Measurements from ENCODE around the gene UBR3.

The UBR3 gene

GRCh38 chr2:170009209-170009608 lies 182.0 kb downstream of the UBR3 start:
- DNase-seq = no peak

- no peak for DNase-seq
These were observed 185.5 kb downstream of the UBR3 start for GRCh38 chr2:170012773-170013172.

- no peak for DNase-seq
These were observed 186.7 kb downstream of the UBR3 start for GRCh38 chr2:170013802-170014551.

- DNase-seq = no peak
These were observed 187.5 kb downstream of the UBR3 start for GRCh38 chr2:170014769-170015168.

GRCh38 chr2:170017860-170018532 lies 190.7 kb downstream of the UBR3 start:
- no peak for DNase-seq

GRCh38 chr2:170019060-170019805 lies 192.0 kb downstream of the UBR3 start:
- no peak for DNase-seq

- no peak for DNase-seq
These were observed 193.5 kb downstream of the UBR3 start for GRCh38 chr2:170020777-170021176.

- no peak for DNase-seq
These were observed 195.4 kb downstream of the UBR3 start for GRCh38 chr2:170022692-170023091.

GRCh38 chr2:170024721-170025120 lies 197.5 kb downstream of the UBR3 start:
- no peak for DNase-seq

GRCh38 chr2:170025223-170025622 lies 198.0 kb downstream of the UBR3 start:
- DNase-seq = no peak

GRCh38 chr2:170026361-170026760 lies 199.1 kb downstream of the UBR3 start:
- DNase-seq = no peak

- no peak for DNase-seq
These were observed 202.3 kb downstream of the UBR3 start for GRCh38 chr2:170029551-170029950.

- DNase-seq = no peak
These were observed 202.8 kb downstream of the UBR3 start for GRCh38 chr2:170030040-170030439.

GRCh38 chr2:170031288-170031687 lies 204.0 kb downstream of the UBR3 start:
- DNase-seq = no peak

GRCh38 chr2:170034596-170034995 lies 207.3 kb downstream of the UBR3 start:
- no peak for DNase-seq

GRCh38 chr2:170038734-170039133 lies 211.5 kb downstream of the UBR3 start:
- no peak for DNase-seq

- DNase-seq = no peak
These were observed 212.3 kb downstream of the UBR3 start for GRCh38 chr2:170039401-170040172.

- DNase-seq = no peak
These were observed 217.7 kb downstream of the UBR3 start for GRCh38 chr2:170044751-170045478.

- no peak for DNase-seq
These were observed 220.2 kb downstream of the UBR3 start for GRCh38 chr2:170047331-170048065.

- DNase-seq = no peak
These were observed 224.9 kb downstream of the UBR3 start for GRCh38 chr2:170052151-170052550.

- no peak for DNase-seq
These were observed 227.7 kb downstream of the UBR3 start for GRCh38 chr2:170054997-170055396.

- no peak for DNase-seq
These were observed 229.6 kb downstream of the UBR3 start for GRCh38 chr2:170056900-170057299.
